Activated naive CD8-positive, alpha-beta T cell treated with anti-CD3 and anti-CD28 coated beads, Interleukin-2, amount 50 U/mL, for 24 hours (primary cell): ENCODE data around the gene FMN2.
"Not testable (repeated sequence)": the region's sequence is repeated elsewhere in the genome, so short reads cannot be mapped to it uniquely, and the experiment has no call there.

ENCODE experiments used
- ATAC-seq: fragments of 150-1000 bp; cut with Tn5 transposase; one replicate; pipeline ENCODE4 v1.10.0; 2021
- DNase-seq: peaks from one replicate; pipeline ENCODE4 v3.0.0; 2021
- H3K27ac Mint-ChIP-seq: one replicate; pipeline ENCODE4 v1.8.0; 2021; ENCODE audit warnings: mild to moderate bottlenecking, mixed read lengths
- H3K27me3 Mint-ChIP-seq: one replicate; pipeline ENCODE4 v1.8.0; 2021; ENCODE audit warnings: mixed read lengths
- H3K36me3 Mint-ChIP-seq: one replicate; pipeline ENCODE4 v1.8.0; 2021; ENCODE audit warnings: low read depth, mixed read lengths
- H3K4me1 Mint-ChIP-seq: one replicate; pipeline ENCODE4 v1.8.0; 2021; ENCODE audit warnings: mixed read lengths
- H3K4me3 Mint-ChIP-seq: one replicate; pipeline ENCODE4 v1.8.0; 2021; ENCODE audit warnings: mild to moderate bottlenecking, moderate library complexity, mixed read lengths
- H3K9me3 Mint-ChIP-seq: one replicate; pipeline ENCODE4 v1.8.0; 2021; ENCODE audit warnings: mixed read lengths

The FMN2 gene

GRCh38 chr1:240184682-240185081 lies 93.0 kb downstream of the FMN2 start:
- H3K4me3 Mint-ChIP-seq, H3K27ac Mint-ChIP-seq, H3K4me1 Mint-ChIP-seq, H3K9me3 Mint-ChIP-seq, DNase-seq, ATAC-seq, H3K36me3 Mint-ChIP-seq: not testable (repeated sequence)
- H3K27me3 Mint-ChIP-seq: peaks cover 15% of the 10 kb centered on the region

DNA sequence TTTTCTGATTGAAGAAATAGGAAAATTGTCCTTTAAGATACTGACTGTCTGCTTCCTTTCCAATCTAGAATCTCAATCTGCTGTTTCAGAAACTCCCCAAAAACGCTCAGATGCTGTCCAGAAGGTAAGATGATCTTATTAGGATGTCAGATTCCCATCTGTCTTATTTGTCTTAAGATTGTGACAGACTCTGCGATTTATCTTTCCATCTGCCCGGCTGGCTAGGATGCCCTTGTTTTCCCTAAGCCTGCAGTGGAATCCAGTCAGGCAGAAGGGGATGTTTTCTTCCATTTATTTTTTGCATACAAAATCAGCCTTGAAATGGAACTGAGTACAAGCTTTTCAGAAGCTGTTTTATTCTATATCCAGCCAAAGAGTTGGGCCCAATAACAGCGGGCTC lies 96.5 kb downstream of the FMN2 start:
- DNase-seq (no peak), ATAC-seq (no peak)
- Mint-ChIP-seq H3K4me1 (peaks cover 2% of the 10 kb centered on the region), H3K27me3 (peaks cover 20% of the 10 kb centered on the region), H3K27ac (no peak overlapping the region), H3K36me3 (no peaks in the 10 kb centered on the region), H3K4me3 (no peak overlapping the region), H3K9me3 (no peaks in the 10 kb centered on the region)

DNA sequence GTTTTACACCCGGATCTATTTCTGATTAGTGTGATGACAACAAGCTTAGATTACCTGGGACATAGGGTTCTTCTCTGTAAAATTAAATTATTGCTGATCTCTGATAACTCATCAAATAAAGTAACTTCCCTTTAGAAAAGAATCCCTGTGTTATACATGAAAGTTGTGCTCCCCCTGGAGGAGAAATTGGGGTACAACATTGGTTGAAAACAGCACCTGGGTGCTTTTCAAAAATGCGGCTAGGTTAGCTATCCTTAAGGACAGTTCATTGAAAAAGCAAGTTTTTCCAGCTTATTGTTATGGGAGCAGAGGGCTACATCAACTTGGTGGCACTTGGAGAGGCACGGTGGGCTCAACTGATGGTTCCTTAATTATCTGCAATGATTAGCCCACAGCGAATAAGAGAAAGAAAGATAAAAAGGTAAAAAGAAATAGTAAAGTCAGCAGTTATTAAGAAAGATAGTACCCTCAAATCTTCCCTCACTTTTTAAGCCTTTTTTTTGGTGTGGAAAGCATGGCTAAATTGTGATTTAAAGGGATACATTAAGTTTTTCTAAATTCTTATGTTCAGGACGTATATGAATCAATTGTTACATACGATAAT lies 97.8 kb downstream of the FMN2 start:
- H3K9me3 Mint-ChIP-seq: no peaks in the 10 kb centered on the region
- no peak overlapping the region for H3K4me3 Mint-ChIP-seq
- no peaks in the 10 kb centered on the region for H3K36me3 Mint-ChIP-seq
- peak; percentile 15 for DNase-seq
- H3K4me1 Mint-ChIP-seq: peaks cover 2% of the 10 kb centered on the region
- H3K27ac Mint-ChIP-seq: no peak overlapping the region
- peaks cover 20% of the 10 kb centered on the region for H3K27me3 Mint-ChIP-seq
- no peak for ATAC-seq

GRCh38 chr1:240190881-240191401 lies 99.3 kb downstream of the FMN2 start:
- no peaks in the 10 kb centered on the region for H3K9me3 Mint-ChIP-seq
- H3K27ac Mint-ChIP-seq: no peak overlapping the region
- DNase-seq (no peak), ATAC-seq (no peak)
- H3K4me3 Mint-ChIP-seq: no peak overlapping the region
- peaks cover 2% of the 10 kb centered on the region for H3K4me1 Mint-ChIP-seq
- peaks cover 20% of the 10 kb centered on the region for H3K27me3 Mint-ChIP-seq
- no peaks in the 10 kb centered on the region for H3K36me3 Mint-ChIP-seq

- H3K4me3 Mint-ChIP-seq: no peak overlapping the region
- no peaks in the 10 kb centered on the region for H3K36me3 Mint-ChIP-seq
- peaks cover 2% of the 10 kb centered on the region for H3K4me1 Mint-ChIP-seq
- H3K27me3 Mint-ChIP-seq: peaks cover 11% of the 10 kb centered on the region
- no peak for DNase-seq
- no peak overlapping the region for H3K27ac Mint-ChIP-seq
- no peaks in the 10 kb centered on the region for H3K9me3 Mint-ChIP-seq
- ATAC-seq: no peak
These were observed 101.2 kb downstream of the FMN2 start for GRCh38 chr1:240192851-240193250.

DNA sequence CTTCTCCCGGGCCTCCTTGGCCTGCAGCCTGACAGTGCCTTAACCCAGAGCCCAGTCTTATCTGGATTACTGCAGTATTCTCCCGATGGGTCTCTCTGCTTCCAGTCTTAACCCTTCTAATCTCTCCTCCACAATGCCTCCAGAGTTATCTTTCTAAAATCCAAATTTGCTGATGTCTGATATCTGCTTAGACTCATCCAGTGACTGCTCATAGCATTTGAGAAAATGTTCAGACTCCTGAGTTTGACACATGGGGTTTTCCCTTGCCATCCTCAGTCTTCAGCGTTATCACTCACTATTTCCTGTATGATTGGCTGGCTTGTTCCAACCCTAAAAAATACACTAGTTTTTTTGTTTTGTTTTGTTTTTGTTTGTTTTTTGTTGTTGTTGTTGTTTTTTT lies 102.0 kb downstream of the FMN2 start:
- Mint-ChIP-seq H3K36me3 (no peaks in the 10 kb centered on the region), H3K4me1 (peaks cover 2% of the 10 kb centered on the region), H3K27ac (no peak overlapping the region), H3K27me3 (peaks cover 10% of the 10 kb centered on the region), H3K9me3 (no peaks in the 10 kb centered on the region), H3K4me3 (no peak overlapping the region)
- ATAC-seq (no peak), DNase-seq (no peak)

GRCh38 chr1:240194120-240194519 lies 102.4 kb downstream of the FMN2 start:
- Mint-ChIP-seq H3K36me3 (no peaks in the 10 kb centered on the region), H3K9me3 (no peaks in the 10 kb centered on the region), H3K27ac (no peak overlapping the region), H3K27me3 (peaks cover 9% of the 10 kb centered on the region), H3K4me1 (peaks cover 2% of the 10 kb centered on the region), H3K4me3 (no peak overlapping the region)
- no peak for DNase-seq
- ATAC-seq: no peak

DNA sequence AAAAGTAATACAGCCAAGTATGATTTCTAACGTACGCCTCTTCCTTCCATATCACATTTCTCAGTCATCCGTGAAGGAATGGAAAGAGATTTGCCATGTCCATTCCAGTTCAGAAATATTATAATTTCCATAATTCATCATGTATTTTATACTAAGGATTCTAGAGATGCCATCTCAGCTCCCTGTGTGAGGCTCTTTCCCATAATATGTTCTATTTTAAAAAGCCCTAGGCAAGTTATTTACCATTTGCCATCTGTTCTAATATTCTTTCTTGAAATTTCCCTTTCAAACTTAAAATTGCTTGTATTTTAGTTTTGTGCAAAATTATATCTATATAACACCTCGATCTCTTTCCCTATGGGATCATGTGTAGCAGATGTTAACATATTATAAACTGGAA lies 106.7 kb downstream of the FMN2 start:
- Mint-ChIP-seq H3K4me1 (no peaks in the 10 kb centered on the region), H3K4me3 (no peak overlapping the region), H3K36me3 (no peaks in the 10 kb centered on the region), H3K9me3 (peaks cover 5% of the 10 kb centered on the region), H3K27ac (no peak overlapping the region), H3K27me3 (no peaks in the 10 kb centered on the region)
- ATAC-seq: no peak
- no peak for DNase-seq

GRCh38 chr1:240199758-240200645 lies 108.3 kb downstream of the FMN2 start:
- Mint-ChIP-seq H3K27me3 (no peaks in the 10 kb centered on the region), H3K9me3 (peaks cover 5% of the 10 kb centered on the region)

GRCh38 chr1:240201931-240202330 lies 110.2 kb downstream of the FMN2 start:
- ATAC-seq: no peak

More at GRCh38 chr1:240199758-240200645, 108.3 kb downstream of the FMN2 start:
- DNase-seq: no peak
- Mint-ChIP-seq H3K27ac (no peak overlapping the region), H3K36me3 (no peaks in the 10 kb centered on the region), H3K4me1 (no peaks in the 10 kb centered on the region), H3K4me3 (no peak overlapping the region)
- ATAC-seq: no peak

GRCh38 chr1:240207073-240207709 lies 115.5 kb downstream of the FMN2 start:
- Mint-ChIP-seq H3K27ac (no peak overlapping the region), H3K36me3 (no peaks in the 10 kb centered on the region), H3K27me3 (no peaks in the 10 kb centered on the region), H3K4me1 (no peaks in the 10 kb centered on the region), H3K9me3 (peaks cover 8% of the 10 kb centered on the region), H3K4me3 (no peak overlapping the region)
- ATAC-seq: no peak
- no peak for DNase-seq

More at GRCh38 chr1:240201931-240202330, 110.2 kb downstream of the FMN2 start:
- DNase-seq: no peak
- H3K4me3 Mint-ChIP-seq: no peak overlapping the region
- H3K27me3 Mint-ChIP-seq: no peaks in the 10 kb centered on the region
- H3K4me1 Mint-ChIP-seq: no peaks in the 10 kb centered on the region
- peaks cover 5% of the 10 kb centered on the region for H3K9me3 Mint-ChIP-seq
- H3K27ac Mint-ChIP-seq: no peak overlapping the region
- no peaks in the 10 kb centered on the region for H3K36me3 Mint-ChIP-seq

DNA sequence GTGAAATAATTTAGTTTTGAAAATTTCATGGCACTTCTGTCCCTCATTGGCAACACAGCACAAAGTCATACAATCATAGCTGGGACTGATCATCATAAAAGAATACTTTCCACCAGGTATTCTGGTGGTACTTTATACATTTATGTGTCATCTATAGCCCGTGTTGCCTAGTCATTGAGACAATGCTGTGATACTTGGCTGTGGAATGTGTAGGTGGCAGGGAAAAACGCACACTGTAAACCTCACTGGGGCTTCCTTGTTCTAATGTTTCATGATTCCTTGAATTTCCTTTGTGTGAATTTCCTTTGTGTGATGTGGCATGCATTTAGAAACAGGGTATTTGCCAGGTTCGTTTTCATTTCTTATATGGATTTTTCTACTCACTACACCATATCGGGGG lies 118.3 kb downstream of the FMN2 start:
- peaks cover 8% of the 10 kb centered on the region for H3K9me3 Mint-ChIP-seq
- H3K27ac Mint-ChIP-seq: no peak overlapping the region
- H3K27me3 Mint-ChIP-seq: no peaks in the 10 kb centered on the region
- DNase-seq: no peak
- ATAC-seq: no peak
- no peaks in the 10 kb centered on the region for H3K36me3 Mint-ChIP-seq
- no peaks in the 10 kb centered on the region for H3K4me1 Mint-ChIP-seq
- H3K4me3 Mint-ChIP-seq: no peak overlapping the region

- DNase-seq: no peak
- H3K36me3 Mint-ChIP-seq: no peaks in the 10 kb centered on the region
- H3K27ac Mint-ChIP-seq: no peak overlapping the region
- no peak overlapping the region for H3K4me3 Mint-ChIP-seq
- peaks cover 8% of the 10 kb centered on the region for H3K9me3 Mint-ChIP-seq
- H3K4me1 Mint-ChIP-seq: no peaks in the 10 kb centered on the region
- no peaks in the 10 kb centered on the region for H3K27me3 Mint-ChIP-seq
- no peak for ATAC-seq
These were observed 120.9 kb downstream of the FMN2 start for GRCh38 chr1:240212556-240212955.

GRCh38 chr1:240217403-240217802 lies 125.7 kb downstream of the FMN2 start:
- H3K4me1 Mint-ChIP-seq: no peaks in the 10 kb centered on the region
- ATAC-seq: no peak
- no peak overlapping the region for H3K27ac Mint-ChIP-seq
- H3K4me3 Mint-ChIP-seq: no peak overlapping the region
- no peaks in the 10 kb centered on the region for H3K36me3 Mint-ChIP-seq
- no peak for DNase-seq
- H3K9me3 Mint-ChIP-seq: no peaks in the 10 kb centered on the region
- H3K27me3 Mint-ChIP-seq: no peaks in the 10 kb centered on the region

DNA sequence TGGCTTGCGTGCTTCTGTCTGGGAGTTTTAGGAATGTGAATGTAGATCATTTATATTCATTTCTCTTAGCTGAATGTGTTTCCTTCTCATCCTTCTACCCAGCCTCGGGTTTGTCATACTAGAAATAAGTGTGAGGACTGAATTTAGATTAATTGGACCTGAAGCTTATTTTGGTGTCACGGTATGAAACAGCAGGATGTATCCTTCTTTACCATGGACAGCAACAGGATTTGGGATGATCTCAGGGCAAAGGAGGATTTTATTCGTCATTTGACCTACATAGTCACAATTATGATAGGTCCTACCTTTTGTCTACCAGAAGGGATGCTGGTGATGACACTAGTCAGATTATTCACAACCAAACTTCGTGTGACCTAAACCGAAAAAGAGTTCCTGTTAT lies 127.4 kb downstream of the FMN2 start:
- no peaks in the 10 kb centered on the region for H3K4me1 Mint-ChIP-seq
- peaks cover 7% of the 10 kb centered on the region for H3K9me3 Mint-ChIP-seq
- no peak overlapping the region for H3K27ac Mint-ChIP-seq
- no peaks in the 10 kb centered on the region for H3K36me3 Mint-ChIP-seq
- no peak for DNase-seq
- H3K27me3 Mint-ChIP-seq: no peaks in the 10 kb centered on the region
- no peak for ATAC-seq
- H3K4me3 Mint-ChIP-seq: no peak overlapping the region
